Panc1 (cell line): ENCODE data around the gene ARL14.

Experiments
- POLR2AphosphoS5 ChIP-seq: IDR thresholded peaks from 2 replicates; pipeline ENCODE4 v1.6.1; 2012; ENCODE audit warnings: mild to moderate bottlenecking, low read depth, low read length, moderate library complexity
- SIN3A ChIP-seq: IDR thresholded peaks from 2 replicates; pipeline ENCODE4 v1.6.1; 2012; ENCODE audit warnings: low read depth, mild to moderate bottlenecking, low read length, moderate library complexity, borderline replicate concordance; ENCODE audit not compliant: insufficient read depth
- TCF7L2 ChIP-seq: IDR thresholded peaks from 2 replicates; pipeline ENCODE4 v1.6.1; 2011; ENCODE audit warnings: mild to moderate bottlenecking, low read depth, low read length, inconsistent platforms
- TF ChIP-seq, protein P1 (sequence below): fragments of 450-650 bp; IDR thresholded peaks from 2 replicates; pipeline ENCODE4 v1.5.1; 2017; ENCODE audit warnings: mild to moderate bottlenecking
- TF ChIP-seq, protein P2 (sequence below), 2 experiments: IDR thresholded peaks; 2 replicates each; pipeline ENCODE4 v1.6.1; 2011 to 2012; ENCODE audit warnings: low read depth in 2 of 2, control low read depth in 1 of 2, low read length in 1 of 2, mild to moderate bottlenecking in 1 of 2, moderate library complexity in 1 of 2; ENCODE audit not compliant: insufficient read depth in 1 of 2

DNA sequence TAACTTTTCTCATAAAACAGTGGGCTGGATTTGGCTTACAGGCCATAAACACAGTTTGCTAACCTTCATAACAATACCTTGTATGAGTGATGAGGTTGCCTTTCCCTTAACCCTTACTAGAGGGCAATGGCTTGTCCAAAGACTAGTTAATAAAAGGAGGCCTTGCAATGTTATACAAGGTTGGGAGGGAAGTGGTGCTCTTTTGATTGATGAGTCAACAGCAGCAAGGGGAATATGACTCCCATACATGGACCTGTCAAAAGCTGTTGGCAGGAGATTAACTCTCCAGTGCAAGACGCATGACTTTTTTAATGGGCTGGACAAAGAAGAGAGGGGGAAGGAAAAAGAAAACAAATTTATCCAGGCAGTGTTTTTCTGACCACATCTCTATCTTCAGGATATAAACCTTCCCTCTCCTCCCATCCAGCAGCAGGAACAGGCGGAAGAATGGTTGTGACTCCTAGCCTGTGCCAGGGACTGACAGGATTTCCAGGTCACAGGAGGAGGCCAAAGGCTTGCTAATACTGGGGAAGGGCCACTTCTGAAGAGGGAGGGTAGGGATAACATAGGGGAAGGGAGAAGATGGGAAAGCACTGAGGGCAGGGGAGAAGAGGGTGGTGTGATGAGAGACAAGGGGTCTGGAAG, 35.2 kb upstream of the ARL14 start:
- TF ChIP-seq SIN3A (no peak), POLR2AphosphoS5 (no peak), TCF7L2 (no peak)
- TF ChIP-seq, protein P1, sequence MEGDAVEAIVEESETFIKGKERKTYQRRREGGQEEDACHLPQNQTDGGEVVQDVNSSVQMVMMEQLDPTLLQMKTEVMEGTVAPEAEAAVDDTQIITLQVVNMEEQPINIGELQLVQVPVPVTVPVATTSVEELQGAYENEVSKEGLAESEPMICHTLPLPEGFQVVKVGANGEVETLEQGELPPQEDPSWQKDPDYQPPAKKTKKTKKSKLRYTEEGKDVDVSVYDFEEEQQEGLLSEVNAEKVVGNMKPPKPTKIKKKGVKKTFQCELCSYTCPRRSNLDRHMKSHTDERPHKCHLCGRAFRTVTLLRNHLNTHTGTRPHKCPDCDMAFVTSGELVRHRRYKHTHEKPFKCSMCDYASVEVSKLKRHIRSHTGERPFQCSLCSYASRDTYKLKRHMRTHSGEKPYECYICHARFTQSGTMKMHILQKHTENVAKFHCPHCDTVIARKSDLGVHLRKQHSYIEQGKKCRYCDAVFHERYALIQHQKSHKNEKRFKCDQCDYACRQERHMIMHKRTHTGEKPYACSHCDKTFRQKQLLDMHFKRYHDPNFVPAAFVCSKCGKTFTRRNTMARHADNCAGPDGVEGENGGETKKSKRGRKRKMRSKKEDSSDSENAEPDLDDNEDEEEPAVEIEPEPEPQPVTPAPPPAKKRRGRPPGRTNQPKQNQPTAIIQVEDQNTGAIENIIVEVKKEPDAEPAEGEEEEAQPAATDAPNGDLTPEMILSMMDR = no peak
- TF ChIP-seq, protein P2, sequence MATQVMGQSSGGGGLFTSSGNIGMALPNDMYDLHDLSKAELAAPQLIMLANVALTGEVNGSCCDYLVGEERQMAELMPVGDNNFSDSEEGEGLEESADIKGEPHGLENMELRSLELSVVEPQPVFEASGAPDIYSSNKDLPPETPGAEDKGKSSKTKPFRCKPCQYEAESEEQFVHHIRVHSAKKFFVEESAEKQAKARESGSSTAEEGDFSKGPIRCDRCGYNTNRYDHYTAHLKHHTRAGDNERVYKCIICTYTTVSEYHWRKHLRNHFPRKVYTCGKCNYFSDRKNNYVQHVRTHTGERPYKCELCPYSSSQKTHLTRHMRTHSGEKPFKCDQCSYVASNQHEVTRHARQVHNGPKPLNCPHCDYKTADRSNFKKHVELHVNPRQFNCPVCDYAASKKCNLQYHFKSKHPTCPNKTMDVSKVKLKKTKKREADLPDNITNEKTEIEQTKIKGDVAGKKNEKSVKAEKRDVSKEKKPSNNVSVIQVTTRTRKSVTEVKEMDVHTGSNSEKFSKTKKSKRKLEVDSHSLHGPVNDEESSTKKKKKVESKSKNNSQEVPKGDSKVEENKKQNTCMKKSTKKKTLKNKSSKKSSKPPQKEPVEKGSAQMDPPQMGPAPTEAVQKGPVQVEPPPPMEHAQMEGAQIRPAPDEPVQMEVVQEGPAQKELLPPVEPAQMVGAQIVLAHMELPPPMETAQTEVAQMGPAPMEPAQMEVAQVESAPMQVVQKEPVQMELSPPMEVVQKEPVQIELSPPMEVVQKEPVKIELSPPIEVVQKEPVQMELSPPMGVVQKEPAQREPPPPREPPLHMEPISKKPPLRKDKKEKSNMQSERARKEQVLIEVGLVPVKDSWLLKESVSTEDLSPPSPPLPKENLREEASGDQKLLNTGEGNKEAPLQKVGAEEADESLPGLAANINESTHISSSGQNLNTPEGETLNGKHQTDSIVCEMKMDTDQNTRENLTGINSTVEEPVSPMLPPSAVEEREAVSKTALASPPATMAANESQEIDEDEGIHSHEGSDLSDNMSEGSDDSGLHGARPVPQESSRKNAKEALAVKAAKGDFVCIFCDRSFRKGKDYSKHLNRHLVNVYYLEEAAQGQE (IDR thresholded peaks at IDR 0.05; ENCODE audit: insufficient read depth in 1 of 2, low read depth in 2 of 2, low read length in 1 of 2) = no peak
